ENCODE data around the gene LHPP.
A peak's percentile ranks its signal among the peaks of the same experiment; 100 is the strongest.

Gene LHPP

GRCh38 chr10:124453960-124454610 is 7.5 kb upstream of the LHPP start:
- Histone ChIP-seq H3K9me3 (no peaks in the 10 kb centered on the region), H3K27me3 (ENCODE audit: low read depth) (peaks cover 17% of the 10 kb centered on the region), H3K4me1 (peaks cover 21% of the 10 kb centered on the region), H3K36me3 (replicated peaks) (no peaks in the 10 kb centered on the region), H3K4me3 (no peak overlapping the region)
- in situ Hi-C loops (cut with MboI; ENCODE audit: low sequenced_read_pairs), result no loop called here
- DNase-seq (ENCODE audit: low spot score in 2 of 2), result peak; percentile 51 to 59

- no peaks in the 10 kb centered on the region for H3K9me3 ChIP-seq
- DNase-seq (ENCODE audit: low spot score in 2 of 2), result no peak
- H3K4me1 ChIP-seq, result peaks cover 18% of the 10 kb centered on the region
- in situ Hi-C loops (cut with MboI; ENCODE audit: low sequenced_read_pairs), result no loop called here
- H3K27me3 ChIP-seq (ENCODE audit: low read depth), result peaks cover 5% of the 10 kb centered on the region
- no peaks in the 10 kb centered on the region for H3K36me3 ChIP-seq (replicated peaks)
- no peak overlapping the region for H3K4me3 ChIP-seq
Observed at GRCh38 chr10:124455441-124455840, 6.2 kb upstream of the LHPP start.

- in situ Hi-C loops (cut with MboI; ENCODE audit: low sequenced_read_pairs), result no loop called here
- peaks cover 16% of the 10 kb centered on the region for H3K4me1 ChIP-seq
Observed at GRCh38 chr10:124458473-124458872, 3.1 kb upstream of the LHPP start.

GRCh38 chr10:124458889-124459288 is 2.7 kb upstream of the LHPP start:
- Histone ChIP-seq H3K27me3 (ENCODE audit: low read depth) (no peaks in the 10 kb centered on the region), H3K4me1 (peaks cover 11% of the 10 kb centered on the region), H3K4me3 (no peak overlapping the region), H3K36me3 (replicated peaks) (no peaks in the 10 kb centered on the region), H3K9me3 (no peaks in the 10 kb centered on the region)
- in situ Hi-C loops (cut with MboI; ENCODE audit: low sequenced_read_pairs), result no loop called here
- no peak for DNase-seq (ENCODE audit: low spot score in 2 of 2)

More at GRCh38 chr10:124458473-124458872, 3.1 kb upstream of the LHPP start:
- Histone ChIP-seq H3K36me3 (replicated peaks) (no peaks in the 10 kb centered on the region), H3K27me3 (ENCODE audit: low read depth) (no peaks in the 10 kb centered on the region), H3K9me3 (no peaks in the 10 kb centered on the region), H3K4me3 (no peak overlapping the region)
- no peak for DNase-seq (ENCODE audit: low spot score in 2 of 2)

- DNase-seq (ENCODE audit: low spot score in 2 of 2), result no peak
- H3K4me3 ChIP-seq, result no peak overlapping the region
- H3K27me3 ChIP-seq (ENCODE audit: low read depth), result no peaks in the 10 kb centered on the region
- no peaks in the 10 kb centered on the region for H3K9me3 ChIP-seq
- H3K4me1 ChIP-seq, result peaks cover 6% of the 10 kb centered on the region
- in situ Hi-C loops (cut with MboI; ENCODE audit: low sequenced_read_pairs), result no loop called here
- H3K36me3 ChIP-seq (replicated peaks), result no peaks in the 10 kb centered on the region
Observed at GRCh38 chr10:124459395-124459794, 2.2 kb upstream of the LHPP start.

- in situ Hi-C loops (cut with MboI; ENCODE audit: low sequenced_read_pairs), result no loop called here
- Histone ChIP-seq H3K36me3 (replicated peaks) (no peaks in the 10 kb centered on the region), H3K4me1 (peaks cover 4% of the 10 kb centered on the region; the same call in 1 of the 2 replicates), H3K27me3 (ENCODE audit: low read depth) (no peaks in the 10 kb centered on the region), H3K4me3 (no peak overlapping the region), H3K9me3 (no peaks in the 10 kb centered on the region)
- no peak for DNase-seq (ENCODE audit: low spot score in 2 of 2)
Observed at GRCh38 chr10:124460144-124460543, 1.5 kb upstream of the LHPP start.

GRCh38 chr10:124462348-124462695 is 699 bp downstream of the LHPP start:
- H3K9me3 ChIP-seq, result no peaks in the 10 kb centered on the region
- peak overlapping the region; percentile 51 for H3K4me3 ChIP-seq
- no peaks in the 10 kb centered on the region for H3K27me3 ChIP-seq (ENCODE audit: low read depth)
- H3K36me3 ChIP-seq (replicated peaks), result no peaks in the 10 kb centered on the region
- DNase-seq (ENCODE audit: low spot score in 2 of 2), result no peak
- in situ Hi-C loops (cut with MboI; ENCODE audit: low sequenced_read_pairs), result no loop called here
- H3K4me1 ChIP-seq, result peaks cover 4% of the 10 kb centered on the region; the same call in 1 of the 2 replicates

- in situ Hi-C loops (cut with MboI; ENCODE audit: low sequenced_read_pairs), result no loop called here
- DNase-seq (ENCODE audit: low spot score in 2 of 2), result no peak
Observed at GRCh38 chr10:124464028-124464965, 2.7 kb downstream of the LHPP start.

GRCh38 chr10:124465003-124465776 is 3.6 kb downstream of the LHPP start:
- in situ Hi-C loops (cut with MboI; ENCODE audit: low sequenced_read_pairs), result no loop called here
- no peaks in the 10 kb centered on the region for H3K27me3 ChIP-seq (ENCODE audit: low read depth)
- no peaks in the 10 kb centered on the region for H3K36me3 ChIP-seq (replicated peaks)
- H3K9me3 ChIP-seq, result no peaks in the 10 kb centered on the region
- H3K4me3 ChIP-seq, result no peak overlapping the region
- peaks cover 4% of the 10 kb centered on the region; the same call in 1 of the 2 replicates for H3K4me1 ChIP-seq
- no peak for DNase-seq (ENCODE audit: low spot score in 2 of 2)

More at GRCh38 chr10:124464028-124464965, 2.7 kb downstream of the LHPP start:
- H3K27me3 ChIP-seq (ENCODE audit: low read depth), result no peaks in the 10 kb centered on the region
- no peaks in the 10 kb centered on the region for H3K9me3 ChIP-seq
- H3K36me3 ChIP-seq (replicated peaks), result no peaks in the 10 kb centered on the region
- H3K4me3 ChIP-seq, result no peak overlapping the region
- H3K4me1 ChIP-seq, result peaks cover 4% of the 10 kb centered on the region; the same call in 1 of the 2 replicates

GRCh38 chr10:124465777-124466488 is 4.3 kb downstream of the LHPP start:
- Histone ChIP-seq H3K4me3 (no peak overlapping the region), H3K9me3 (no peaks in the 10 kb centered on the region), H3K36me3 (replicated peaks) (no peaks in the 10 kb centered on the region), H3K4me1 (peaks cover 4% of the 10 kb centered on the region; the same call in 1 of the 2 replicates), H3K27me3 (ENCODE audit: low read depth) (no peaks in the 10 kb centered on the region)
- in situ Hi-C loops (cut with MboI; ENCODE audit: low sequenced_read_pairs), result no loop called here
- no peak for DNase-seq (ENCODE audit: low spot score in 2 of 2)

GRCh38 chr10:124467165-124467564 is 5.5 kb downstream of the LHPP start:
- DNase-seq (ENCODE audit: low spot score in 2 of 2), result no peak
- Histone ChIP-seq H3K27me3 (ENCODE audit: low read depth) (no peaks in the 10 kb centered on the region), H3K4me1 (peaks cover 3% of the 10 kb centered on the region; the same call in 1 of the 2 replicates), H3K4me3 (no peak overlapping the region), H3K36me3 (replicated peaks) (no peaks in the 10 kb centered on the region), H3K9me3 (no peaks in the 10 kb centered on the region)
- in situ Hi-C loops (cut with MboI; ENCODE audit: low sequenced_read_pairs), result no loop called here

GRCh38 chr10:124468624-124469023 is 7.0 kb downstream of the LHPP start:
- DNase-seq (ENCODE audit: low spot score in 2 of 2), result no peak
- Histone ChIP-seq H3K27me3 (ENCODE audit: low read depth) (no peaks in the 10 kb centered on the region), H3K9me3 (no peaks in the 10 kb centered on the region), H3K4me3 (no peak overlapping the region), H3K4me1 (no peaks in the 10 kb centered on the region), H3K36me3 (replicated peaks) (no peaks in the 10 kb centered on the region)
- in situ Hi-C loops (cut with MboI; ENCODE audit: low sequenced_read_pairs), result no loop called here

GRCh38 chr10:124469956-124470484 is 8.4 kb downstream of the LHPP start:
- Histone ChIP-seq H3K4me1 (no peaks in the 10 kb centered on the region), H3K9me3 (no peaks in the 10 kb centered on the region), H3K36me3 (replicated peaks) (no peaks in the 10 kb centered on the region), H3K27me3 (ENCODE audit: low read depth) (no peaks in the 10 kb centered on the region), H3K4me3 (no peak overlapping the region)
- DNase-seq (ENCODE audit: low spot score in 2 of 2), result no peak
- in situ Hi-C loops (cut with MboI; ENCODE audit: low sequenced_read_pairs), result no loop called here
